Natural killer cell treated with Interleukin-12 subunit alpha and Interleukin-12 subunit beta and Interleukin-15 and Interleukin-18, amount 100 ng/mL, for 72 hours (primary cell): Measurements from ENCODE around the gene ANKRD33. TPM values are rescaled to one million over a fixed set of nuclear protein-coding genes. Genes with fewer than 3 reads are reported as not detected.

Source experiments
- ATAC-seq, 2 donors: fragments of 150-1000 bp; cut with Tn5 transposase in 1 of 2; sonication (Bioruptor Pico), chemical (Tn5 transposase) in 1 of 2; 2 replicates each; pipeline ENCODE4 v1.10.0; 2021
- DNase-seq: peaks from one replicate; pipeline ENCODE4 v3.0.0; 2022; ENCODE audit warnings: low spot score
- H3K27ac Mint-ChIP-seq, 2 donors: 1 replicate in 1 of 2; 2 replicates in 1 of 2; pipeline ENCODE4 v1.8.0; 2022; ENCODE audit warnings: mixed read lengths in 2 of 2, mild to moderate bottlenecking in 1 of 2, moderate library complexity in 1 of 2
- H3K27me3 Mint-ChIP-seq, 2 donors: 1 replicate in 1 of 2; 2 replicates in 1 of 2; pipeline ENCODE4 v1.8.0; 2022; ENCODE audit warnings: mixed read lengths in 2 of 2
- H3K36me3 Mint-ChIP-seq: one replicate; pipeline ENCODE4 v1.8.0; 2022; ENCODE audit warnings: mixed read lengths
- H3K4me1 Mint-ChIP-seq, 2 donors: 1 replicate in 1 of 2; 2 replicates in 1 of 2; pipeline ENCODE4 v1.8.0; 2022; ENCODE audit warnings: low read depth in 2 of 2, mixed read lengths in 2 of 2, mild to moderate bottlenecking in 1 of 2
- H3K4me3 Mint-ChIP-seq: one replicate; pipeline ENCODE4 v1.8.0; 2022; ENCODE audit warnings: mixed read lengths
- H3K9me3 Mint-ChIP-seq: 2 replicates; pipeline ENCODE4 v1.8.0; 2022; ENCODE audit warnings: mixed read lengths
- total RNA-seq, 2 donors: library from RNA; stranded (reverse); gene quantifications; one replicate each; pipeline ENCODE4 v1.2.3, GENCODE V29; 2022

ANKRD33 gene
- total RNA-seq, 2 donors from 2014 or later = not detected

DNA sequence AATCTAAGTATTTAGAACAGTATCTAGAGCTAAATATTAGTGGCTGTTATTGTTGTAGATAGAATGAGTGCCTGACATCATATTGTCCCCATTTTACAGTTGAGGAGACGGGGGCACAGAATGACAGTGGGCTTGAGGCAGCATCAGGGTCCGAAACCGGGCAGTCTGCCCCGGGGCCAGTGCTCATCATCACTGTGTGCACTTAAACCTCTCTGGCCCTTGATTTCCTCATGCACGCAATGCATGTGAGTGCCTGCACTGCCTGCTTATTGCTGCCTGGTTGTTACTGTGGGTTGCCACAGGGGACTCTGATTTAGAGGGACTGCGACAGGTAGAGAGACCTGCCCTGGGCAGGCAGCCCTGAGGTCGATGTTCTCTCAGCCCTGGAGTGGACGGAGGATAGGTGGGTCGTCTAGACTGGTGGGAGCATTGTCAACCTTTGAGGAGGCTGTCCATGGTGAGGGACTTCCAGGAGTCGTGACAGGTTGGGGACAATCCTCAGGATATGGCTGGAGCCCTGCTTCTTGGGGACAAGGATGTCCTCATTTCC is 29.2 kb downstream of the ANKRD33 start:
- H3K27me3 Mint-ChIP-seq = peaks cover 0 to 3% of the 10 kb centered on the region in 2 donors
- H3K27ac Mint-ChIP-seq = no peak overlapping the region
- DNase-seq = no peak
- no peaks in the 10 kb centered on the region for H3K4me1 Mint-ChIP-seq
- H3K4me3 Mint-ChIP-seq = no peak overlapping the region
- H3K9me3 Mint-ChIP-seq = no peaks in the 10 kb centered on the region
- no peaks in the 10 kb centered on the region for H3K36me3 Mint-ChIP-seq
- ATAC-seq = no peak

DNA sequence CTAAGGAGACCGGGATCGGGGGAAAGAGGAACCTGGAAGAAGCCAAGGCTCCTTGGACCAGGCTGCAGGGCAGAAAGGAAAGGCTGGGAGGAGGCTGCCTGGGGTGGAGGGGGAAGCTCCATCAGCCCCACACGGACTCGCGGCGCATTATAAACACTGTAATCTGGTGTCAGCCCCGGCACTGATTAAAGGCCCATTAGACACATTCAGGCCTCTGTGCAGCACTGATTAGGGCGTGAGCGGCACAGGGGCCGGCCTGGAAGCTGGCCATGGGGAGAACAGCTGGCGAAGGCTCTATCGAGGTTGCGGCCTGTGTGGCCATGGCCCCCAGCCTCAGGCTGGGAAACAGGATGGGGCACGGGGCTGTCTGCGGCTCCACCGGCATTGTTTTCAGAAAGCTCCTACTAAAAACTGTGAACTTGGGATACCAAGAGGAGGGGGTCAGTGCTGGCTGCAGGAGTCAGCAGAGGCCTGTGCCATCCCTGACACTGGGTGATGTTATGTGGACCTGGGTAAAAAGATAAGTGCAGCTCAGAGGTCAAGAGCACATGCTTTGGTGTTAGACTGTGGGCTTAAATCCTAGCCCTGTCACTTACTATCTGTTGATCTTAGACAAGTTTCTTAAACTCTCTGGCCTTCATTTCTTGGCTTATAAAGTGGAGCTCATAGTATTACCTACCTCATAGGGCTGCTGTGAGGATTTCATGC is 30.0 kb downstream of the ANKRD33 start:
- H3K9me3 Mint-ChIP-seq = no peaks in the 10 kb centered on the region
- H3K27me3 Mint-ChIP-seq = no peaks in the 10 kb centered on the region
- ATAC-seq (no peak), DNase-seq (no peak)
- no peak overlapping the region for H3K27ac Mint-ChIP-seq
- peaks cover 0 to 5% of the 10 kb centered on the region in 2 donors for H3K4me1 Mint-ChIP-seq
- H3K36me3 Mint-ChIP-seq = no peaks in the 10 kb centered on the region
- no peak overlapping the region for H3K4me3 Mint-ChIP-seq

DNA sequence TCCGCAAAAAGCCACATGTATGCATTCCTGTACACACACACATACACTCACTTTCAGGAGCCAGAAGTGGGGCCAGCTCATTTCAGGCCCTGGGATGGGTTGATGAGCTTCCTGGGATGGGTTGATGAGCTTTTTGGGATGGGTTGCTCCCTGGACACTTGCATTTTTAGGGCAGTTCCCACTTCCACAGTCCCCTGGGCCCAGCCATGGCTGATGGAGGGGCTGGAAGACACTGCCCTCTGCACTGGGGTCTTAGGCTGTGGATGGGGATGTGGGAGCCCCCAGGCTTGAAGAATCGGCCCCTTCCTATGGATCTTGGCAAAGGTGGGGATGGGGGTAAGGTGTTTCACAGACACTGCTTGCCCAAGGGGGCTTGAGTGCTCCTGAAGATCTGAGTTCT is 32.1 kb downstream of the ANKRD33 start:
- ATAC-seq = no peak
- H3K27ac Mint-ChIP-seq = no peak overlapping the region

DNA sequence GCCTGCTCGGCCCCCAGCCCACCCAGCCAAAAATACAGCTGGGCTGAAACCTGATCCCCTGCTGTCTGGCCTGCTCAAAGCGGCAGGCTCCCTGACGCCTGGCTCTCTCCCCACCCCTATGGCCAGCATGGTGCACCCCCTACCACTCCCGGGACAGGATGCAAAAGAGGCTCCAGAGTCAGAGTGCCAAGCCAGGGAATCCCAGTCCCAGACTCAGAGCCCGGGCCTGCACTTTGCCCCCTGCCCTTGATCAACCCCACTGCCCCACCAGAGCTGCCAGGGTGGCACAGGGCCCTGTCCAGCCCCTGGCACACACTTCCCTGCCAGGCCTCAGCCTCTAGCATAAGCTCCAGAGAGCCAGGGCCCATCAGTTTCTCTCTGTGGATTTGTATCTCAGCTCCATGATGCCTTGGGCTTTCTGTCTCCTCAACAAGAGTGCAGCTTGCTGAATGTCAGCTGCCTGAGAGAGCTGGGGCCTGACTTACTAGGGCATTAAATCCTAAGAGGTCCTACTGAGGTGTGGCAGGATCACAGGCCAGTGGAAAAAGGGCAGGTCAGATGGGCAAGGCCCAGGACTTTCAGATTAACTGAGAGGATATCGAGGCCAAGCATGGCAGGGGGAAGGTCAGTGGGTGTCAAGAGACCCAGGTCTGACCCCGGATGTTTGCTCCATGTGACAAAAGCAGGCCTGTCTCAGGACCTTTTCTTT is 33.3 kb downstream of the ANKRD33 start:
- Mint-ChIP-seq H3K27me3 (no peaks in the 10 kb centered on the region), H3K27ac (no peak overlapping the region), H3K9me3 (no peaks in the 10 kb centered on the region), H3K36me3 (no peaks in the 10 kb centered on the region), H3K4me3 (no peak overlapping the region), H3K4me1 (peaks cover 21 to 30% of the 10 kb centered on the region in 2 donors)
- DNase-seq = no peak
- no peak for ATAC-seq

More for the DNA sequence above, 32.1 kb downstream of the ANKRD33 start:
- Mint-ChIP-seq H3K4me1 (peaks cover 16 to 21% of the 10 kb centered on the region in 2 donors), H3K4me3 (no peak overlapping the region), H3K27me3 (no peaks in the 10 kb centered on the region), H3K36me3 (no peaks in the 10 kb centered on the region), H3K9me3 (no peaks in the 10 kb centered on the region)
- DNase-seq = no peak

DNA sequence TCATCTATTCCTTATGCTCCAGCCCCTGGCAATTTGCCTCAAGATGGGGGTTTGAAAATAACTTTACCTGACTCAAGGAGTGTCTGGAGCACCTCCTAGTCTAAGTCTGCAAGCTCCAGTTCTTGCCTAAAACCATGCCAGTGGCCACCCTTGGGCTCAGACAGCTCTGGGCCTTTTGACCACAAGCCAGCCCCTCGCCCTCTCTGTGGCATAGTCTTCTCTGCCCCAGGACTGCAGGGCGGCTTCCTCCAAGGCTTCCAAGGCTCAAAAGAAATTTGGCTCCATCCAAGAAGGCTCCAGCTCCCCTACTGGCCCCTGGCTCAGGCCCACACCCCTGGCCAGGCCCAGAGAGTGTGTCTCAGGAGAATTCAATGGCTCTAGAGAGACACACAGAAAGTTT is 34.2 kb downstream of the ANKRD33 start:
- DNase-seq (no peak), ATAC-seq (no peak)
- Mint-ChIP-seq H3K27me3 (no peaks in the 10 kb centered on the region), H3K9me3 (no peaks in the 10 kb centered on the region), H3K36me3 (no peaks in the 10 kb centered on the region), H3K4me3 (peak overlapping the region; percentile 68), H3K27ac (peak overlapping the region in 1 of 2 donors; percentile 80), H3K4me1 (peaks cover 21 to 30% of the 10 kb centered on the region in 2 donors)

DNA sequence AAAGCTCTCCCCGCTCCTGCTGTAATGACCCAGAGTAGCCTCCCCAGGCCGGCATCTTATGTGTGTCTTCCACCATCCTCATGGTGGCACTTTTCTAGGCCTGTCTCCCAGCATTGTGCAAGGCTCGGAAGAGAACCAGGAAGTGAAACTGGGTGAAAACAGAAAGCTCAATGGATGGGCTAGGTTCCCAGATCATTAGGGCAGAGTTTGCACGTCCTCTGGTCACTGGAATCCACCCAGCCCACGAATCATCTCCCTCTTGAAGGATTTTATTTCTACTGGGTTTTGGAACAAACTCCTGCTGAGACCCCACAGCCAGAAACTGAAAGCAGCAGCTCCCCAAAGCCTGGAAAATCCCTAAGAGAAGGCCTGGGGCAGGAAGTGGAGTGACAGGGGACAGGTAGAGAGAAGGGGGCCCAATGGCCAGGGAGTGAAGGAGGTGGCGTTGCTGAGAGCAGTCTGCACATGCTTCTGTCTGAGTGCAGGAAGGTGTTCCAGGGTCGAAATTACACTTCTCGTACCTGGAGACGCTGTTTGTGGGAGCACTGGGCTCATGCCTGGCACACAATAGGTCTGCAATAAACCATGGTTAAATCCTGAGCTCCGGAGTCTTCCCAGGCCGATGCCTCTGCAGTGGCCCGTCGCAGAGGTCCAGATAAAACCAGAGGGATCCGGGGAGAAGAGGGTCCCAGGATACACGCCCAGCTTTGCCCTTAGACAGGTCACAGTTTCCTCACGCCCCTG is 35.0 kb downstream of the ANKRD33 start:
- Mint-ChIP-seq H3K9me3 (no peaks in the 10 kb centered on the region), H3K4me1 (peaks cover 21 to 30% of the 10 kb centered on the region in 2 donors), H3K4me3 (peak overlapping the region; percentile 68), H3K27me3 (no peaks in the 10 kb centered on the region), H3K36me3 (no peaks in the 10 kb centered on the region), H3K27ac (peak overlapping the region; percentile 66 to 80)
- DNase-seq = no peak
- no peak for ATAC-seq

DNA sequence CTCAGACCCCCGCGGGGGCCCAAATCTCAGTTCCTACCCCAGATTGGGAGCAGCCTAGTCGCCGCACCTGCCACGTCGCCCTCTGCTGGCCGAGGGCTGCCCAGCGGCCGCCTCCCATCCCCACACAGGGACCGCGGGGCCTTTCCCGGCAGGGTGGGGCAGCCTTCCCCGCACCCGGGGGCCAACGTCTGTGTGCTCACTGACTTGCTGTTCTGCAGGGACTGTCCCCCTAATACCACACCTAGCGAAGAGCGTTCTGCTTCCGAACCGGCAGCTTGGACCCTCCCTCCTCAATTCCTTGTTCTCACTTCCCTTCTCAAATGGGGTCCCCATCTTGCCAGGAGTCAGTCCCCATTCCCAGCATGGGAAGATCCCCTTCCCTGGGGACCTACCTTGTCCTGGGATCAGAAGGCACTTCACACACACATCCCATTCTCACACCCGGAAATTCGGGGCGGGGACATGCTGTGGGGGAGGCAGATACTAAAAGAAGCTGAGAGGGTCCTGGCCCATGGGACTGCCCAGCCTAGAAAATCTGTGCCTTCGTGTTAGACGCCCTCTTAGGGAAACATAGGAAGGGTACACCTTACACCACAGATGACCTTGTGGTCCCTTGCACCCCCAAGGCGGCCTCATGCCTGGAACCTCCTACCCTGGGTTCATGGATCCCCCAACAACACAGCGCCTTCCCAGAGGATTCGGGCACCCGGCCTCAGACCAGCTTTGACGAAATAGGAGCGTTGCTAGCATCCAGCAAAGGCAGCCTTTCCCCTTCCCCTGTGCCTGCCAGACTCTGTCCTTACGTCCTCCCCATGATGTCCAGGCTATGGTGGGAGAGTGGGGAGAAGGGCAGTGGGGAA is 35.8 kb downstream of the ANKRD33 start:
- DNase-seq = peak; percentile 78
- Mint-ChIP-seq H3K27ac (peak overlapping the region; percentile 66 to 80), H3K27me3 (no peaks in the 10 kb centered on the region), H3K9me3 (no peaks in the 10 kb centered on the region), H3K4me3 (peak overlapping the region; percentile 68), H3K4me1 (peaks cover 21 to 30% of the 10 kb centered on the region in 2 donors), H3K36me3 (no peaks in the 10 kb centered on the region)
- ATAC-seq = peak; percentile 76

DNA sequence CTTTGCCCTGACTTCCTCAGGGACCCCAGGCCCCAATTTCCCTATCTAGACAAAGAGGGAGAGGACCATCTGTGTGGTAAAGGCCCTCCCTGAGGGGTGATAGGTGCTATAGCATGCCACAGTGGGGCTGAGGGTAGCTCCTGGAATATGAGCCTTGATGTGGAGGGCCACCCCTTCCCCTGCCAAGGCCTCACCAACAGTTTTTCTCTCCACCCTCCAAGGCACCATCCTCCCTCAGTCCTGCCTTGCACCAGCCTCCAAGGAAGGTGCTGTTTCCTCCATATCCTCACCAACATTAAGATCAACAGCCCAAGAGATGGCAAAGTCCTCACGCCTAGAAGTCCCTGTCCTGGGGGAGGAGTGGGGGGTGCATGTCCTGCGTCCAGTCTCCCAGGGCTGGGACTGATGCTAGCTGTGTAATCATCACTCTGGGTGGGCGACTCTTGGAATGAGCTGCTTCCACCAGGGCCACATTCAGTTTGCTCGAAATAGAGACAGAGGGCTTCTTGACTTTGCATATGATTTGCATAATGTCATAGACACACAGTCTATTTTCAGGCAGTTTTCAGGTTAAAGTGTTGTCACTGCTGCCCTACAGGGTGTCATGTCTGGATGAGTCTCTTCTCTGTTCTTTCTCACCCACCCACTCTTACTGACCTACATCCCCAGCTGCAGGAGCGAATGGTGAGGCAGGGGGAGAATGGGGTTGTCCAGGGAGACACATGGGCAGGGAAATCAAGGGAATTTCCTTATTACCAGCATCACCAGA is 36.8 kb downstream of the ANKRD33 start:
- ATAC-seq = peak; percentile 70 to 75
- Mint-ChIP-seq H3K36me3 (no peaks in the 10 kb centered on the region), H3K4me3 (peak overlapping the region; percentile 68)

DNA sequence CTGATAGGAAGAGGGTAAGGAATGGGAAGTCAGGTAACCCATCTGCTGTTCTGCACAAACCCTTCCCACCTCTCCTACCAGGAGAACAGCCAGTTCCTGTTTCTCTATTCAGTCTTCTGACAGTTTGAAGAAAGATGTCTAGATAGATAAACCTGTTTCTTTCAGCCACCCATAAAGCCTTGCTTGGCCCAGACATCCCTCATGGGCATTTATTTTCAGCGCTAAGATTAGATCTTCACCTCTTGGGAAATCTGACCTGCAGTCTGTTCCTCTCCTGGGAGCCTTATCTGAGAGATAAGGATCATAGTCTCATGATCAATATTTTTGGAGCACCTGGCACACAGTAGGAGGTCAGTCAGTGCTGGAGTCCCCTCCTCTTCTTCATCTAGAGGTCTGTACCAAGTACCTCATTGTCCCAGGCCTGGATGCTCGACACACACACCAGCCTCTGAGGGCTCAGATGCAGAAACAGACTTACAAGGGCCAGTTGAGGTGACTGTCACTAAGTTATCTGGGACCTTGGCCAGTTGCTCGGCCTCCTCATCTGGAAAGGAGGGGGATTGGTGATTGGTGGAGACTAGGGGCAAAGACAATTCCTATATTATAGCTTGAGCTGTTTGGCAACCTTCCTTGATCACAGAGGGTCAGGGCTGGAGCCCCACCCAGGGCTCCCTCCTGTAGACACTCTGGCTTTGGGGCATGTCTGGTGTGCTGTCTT is 37.6 kb downstream of the ANKRD33 start:
- Mint-ChIP-seq H3K9me3 (no peaks in the 10 kb centered on the region), H3K4me1 (peaks cover 21 to 30% of the 10 kb centered on the region in 2 donors), H3K27me3 (no peaks in the 10 kb centered on the region), H3K36me3 (no peaks in the 10 kb centered on the region), H3K4me3 (peak overlapping the region; percentile 68), H3K27ac (peak overlapping the region; percentile 60 to 80)
- no peak for ATAC-seq
- no peak for DNase-seq

More for the DNA sequence above, 36.8 kb downstream of the ANKRD33 start:
- Mint-ChIP-seq H3K27me3 (no peaks in the 10 kb centered on the region), H3K4me1 (peaks cover 21 to 30% of the 10 kb centered on the region in 2 donors), H3K27ac (peak overlapping the region; percentile 66 to 80), H3K9me3 (no peaks in the 10 kb centered on the region)
- DNase-seq = no peak

DNA sequence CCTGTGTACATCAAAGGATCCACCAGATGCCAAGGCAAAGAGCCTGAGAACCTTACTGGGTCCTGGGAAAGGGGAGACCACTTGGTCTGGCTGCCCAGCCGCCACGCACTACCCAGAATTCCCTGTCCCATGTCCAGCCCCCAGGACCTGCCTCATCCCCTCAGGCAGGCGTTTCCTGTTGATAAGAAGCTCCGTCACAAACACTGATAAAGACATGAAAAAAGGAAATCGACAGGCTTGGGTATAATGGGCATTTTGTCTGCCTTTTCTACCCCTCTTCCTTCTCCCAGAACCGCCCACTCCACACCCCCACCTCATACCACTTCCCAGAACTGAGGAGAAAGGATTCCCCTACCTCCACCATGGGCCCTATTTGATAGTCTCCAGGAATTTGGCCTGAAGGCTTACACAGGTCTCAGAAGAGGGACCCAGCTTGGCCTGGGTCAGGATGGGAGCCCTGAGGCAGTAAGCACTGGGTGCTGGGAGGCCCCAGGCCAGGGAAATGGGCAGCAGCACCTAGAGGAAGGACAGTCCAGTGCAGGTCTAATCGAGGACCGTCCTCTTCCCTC is 38.2 kb downstream of the ANKRD33 start:
- Mint-ChIP-seq H3K27ac (peak overlapping the region; percentile 60 to 80), H3K4me1 (peaks cover 21 to 30% of the 10 kb centered on the region in 2 donors), H3K4me3 (no peak overlapping the region)

DNA sequence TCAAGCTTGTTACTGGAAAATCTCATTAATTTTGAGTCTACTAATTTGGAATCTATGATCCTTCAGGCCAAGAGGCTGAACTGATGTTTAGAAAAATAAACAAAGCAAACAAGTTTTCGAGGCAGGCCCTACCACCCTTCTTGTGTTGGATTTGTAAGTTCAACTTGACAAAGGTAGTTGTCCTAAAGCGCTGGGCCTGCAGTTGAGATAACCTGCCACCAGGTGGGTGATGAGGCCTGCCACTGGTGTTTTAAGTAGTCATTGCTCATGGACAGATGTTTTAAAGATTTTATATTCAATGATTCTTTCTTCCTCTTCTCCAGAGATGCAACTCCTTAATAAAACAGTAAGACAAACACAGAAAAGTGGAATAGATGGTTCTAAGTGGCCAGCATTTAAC is 38.8 kb downstream of the ANKRD33 start:
- no peaks in the 10 kb centered on the region for H3K9me3 Mint-ChIP-seq
- DNase-seq (no peak), ATAC-seq (no peak)

More for the DNA sequence above, 38.2 kb downstream of the ANKRD33 start:
- H3K27me3 Mint-ChIP-seq = no peaks in the 10 kb centered on the region
- DNase-seq (no peak), ATAC-seq (no peak)
- no peaks in the 10 kb centered on the region for H3K36me3 Mint-ChIP-seq
- H3K9me3 Mint-ChIP-seq = no peaks in the 10 kb centered on the region

More for the DNA sequence above, 38.8 kb downstream of the ANKRD33 start:
- H3K27me3 Mint-ChIP-seq = no peaks in the 10 kb centered on the region
- no peaks in the 10 kb centered on the region for H3K36me3 Mint-ChIP-seq
- peaks cover 21 to 30% of the 10 kb centered on the region in 2 donors for H3K4me1 Mint-ChIP-seq
- H3K27ac Mint-ChIP-seq = peak overlapping the region; percentile 31 to 60
- no peak overlapping the region for H3K4me3 Mint-ChIP-seq
